HEK293 (cell line): Measurements from ENCODE around the gene OPA1.

ENCODE experiments used
- ELK4 ChIP-seq: IDR thresholded peaks from 2 replicates; pipeline ENCODE4 v1.6.1; 2011; ENCODE audit warnings: mild to moderate bottlenecking, low read depth, low read length, borderline replicate concordance
- KLF16 ChIP-seq: fragments of 450-650 bp; formaldehyde crosslinking; IDR thresholded peaks from 2 replicates; pipeline ENCODE4 v1.5.1; 2017; ENCODE audit warnings: missing biosample characterization, missing genetic modification characterization
- SETDB1 ChIP-seq: IDR thresholded peaks from one replicate; pipeline ENCODE4 v1.6.1; 2017; ENCODE audit warnings: mild to moderate bottlenecking, low read length, moderate library complexity, mixed read lengths; ENCODE audit not compliant: insufficient read length
- ZBTB7A ChIP-seq: fragments of 450-650 bp; formaldehyde crosslinking; IDR thresholded peaks from 2 replicates; pipeline ENCODE4 v1.5.1; 2016; ENCODE audit warnings: low read depth, missing biosample characterization, missing genetic modification characterization
- ZNF140 ChIP-seq: fragments of 450-650 bp; formaldehyde crosslinking; IDR thresholded peaks from 2 replicates; pipeline ENCODE4 v1.5.1; 2016; ENCODE audit warnings: missing biosample characterization, missing genetic modification characterization
- ZNF214 ChIP-seq: fragments of 450-650 bp; formaldehyde crosslinking; IDR thresholded peaks from 2 replicates; pipeline ENCODE4 v1.5.1; 2017; ENCODE audit warnings: missing biosample characterization, mild to moderate bottlenecking, missing genetic modification characterization, borderline replicate concordance
- ZNF548 ChIP-seq: fragments of 450-650 bp; formaldehyde crosslinking; IDR thresholded peaks from 2 replicates; pipeline ENCODE4 v1.5.1; 2016; ENCODE audit warnings: missing biosample characterization, missing genetic modification characterization
- ZNF596 ChIP-seq: fragments of 450-650 bp; IDR thresholded peaks from 2 replicates; pipeline ENCODE4 v1.5.0; 2018; ENCODE audit warnings: missing biosample characterization, mild to moderate bottlenecking, missing genetic modification characterization, moderate library complexity
- ZNF670 ChIP-seq: fragments of 450-650 bp; formaldehyde crosslinking; IDR thresholded peaks from 2 replicates; pipeline ENCODE4 v1.5.1; 2016; ENCODE audit warnings: missing biosample characterization, missing genetic modification characterization, low read depth
- TF ChIP-seq, protein P1 (sequence below): fragments of 450-650 bp; formaldehyde crosslinking; IDR thresholded peaks from 2 replicates; pipeline ENCODE4 v1.5.1; 2016; ENCODE audit warnings: missing biosample characterization, missing genetic modification characterization
- TF ChIP-seq, protein P2 (sequence below): fragments of 450-650 bp; formaldehyde crosslinking; IDR thresholded peaks from 2 replicates; pipeline ENCODE4 v1.5.1; 2016; ENCODE audit warnings: missing biosample characterization, missing genetic modification characterization

DNA sequence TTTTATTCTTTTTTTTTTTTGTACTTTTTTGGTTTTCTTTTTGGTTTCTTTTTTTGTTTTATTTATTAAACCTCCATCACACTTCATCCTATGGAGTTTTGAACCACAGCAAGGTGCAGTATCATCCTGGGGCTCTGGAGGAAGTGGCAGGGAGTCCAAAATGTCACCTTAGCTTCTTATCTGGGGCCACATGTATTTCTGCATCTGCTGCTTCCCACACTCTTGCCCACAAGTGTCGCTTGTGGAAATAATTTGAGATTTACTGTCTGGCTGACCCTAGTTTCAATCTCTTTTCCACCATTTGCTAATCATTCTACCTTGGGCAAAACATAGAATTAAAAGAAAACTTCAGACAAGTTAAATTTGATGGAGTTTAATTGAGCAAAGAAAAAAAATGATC is 6.4 kb downstream of the OPA1 start:
- no peak for TF ChIP-seq KLF16 (tag by site-specific recombination)
- TF ChIP-seq, protein P1, sequence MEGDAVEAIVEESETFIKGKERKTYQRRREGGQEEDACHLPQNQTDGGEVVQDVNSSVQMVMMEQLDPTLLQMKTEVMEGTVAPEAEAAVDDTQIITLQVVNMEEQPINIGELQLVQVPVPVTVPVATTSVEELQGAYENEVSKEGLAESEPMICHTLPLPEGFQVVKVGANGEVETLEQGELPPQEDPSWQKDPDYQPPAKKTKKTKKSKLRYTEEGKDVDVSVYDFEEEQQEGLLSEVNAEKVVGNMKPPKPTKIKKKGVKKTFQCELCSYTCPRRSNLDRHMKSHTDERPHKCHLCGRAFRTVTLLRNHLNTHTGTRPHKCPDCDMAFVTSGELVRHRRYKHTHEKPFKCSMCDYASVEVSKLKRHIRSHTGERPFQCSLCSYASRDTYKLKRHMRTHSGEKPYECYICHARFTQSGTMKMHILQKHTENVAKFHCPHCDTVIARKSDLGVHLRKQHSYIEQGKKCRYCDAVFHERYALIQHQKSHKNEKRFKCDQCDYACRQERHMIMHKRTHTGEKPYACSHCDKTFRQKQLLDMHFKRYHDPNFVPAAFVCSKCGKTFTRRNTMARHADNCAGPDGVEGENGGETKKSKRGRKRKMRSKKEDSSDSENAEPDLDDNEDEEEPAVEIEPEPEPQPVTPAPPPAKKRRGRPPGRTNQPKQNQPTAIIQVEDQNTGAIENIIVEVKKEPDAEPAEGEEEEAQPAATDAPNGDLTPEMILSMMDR (tag by site-specific recombination): no peak
- no peak for TF ChIP-seq ZNF214 (tag by site-specific recombination)
- TF ChIP-seq ZNF596 (tag by site-specific recombination): no peak
- TF ChIP-seq, protein P2, sequence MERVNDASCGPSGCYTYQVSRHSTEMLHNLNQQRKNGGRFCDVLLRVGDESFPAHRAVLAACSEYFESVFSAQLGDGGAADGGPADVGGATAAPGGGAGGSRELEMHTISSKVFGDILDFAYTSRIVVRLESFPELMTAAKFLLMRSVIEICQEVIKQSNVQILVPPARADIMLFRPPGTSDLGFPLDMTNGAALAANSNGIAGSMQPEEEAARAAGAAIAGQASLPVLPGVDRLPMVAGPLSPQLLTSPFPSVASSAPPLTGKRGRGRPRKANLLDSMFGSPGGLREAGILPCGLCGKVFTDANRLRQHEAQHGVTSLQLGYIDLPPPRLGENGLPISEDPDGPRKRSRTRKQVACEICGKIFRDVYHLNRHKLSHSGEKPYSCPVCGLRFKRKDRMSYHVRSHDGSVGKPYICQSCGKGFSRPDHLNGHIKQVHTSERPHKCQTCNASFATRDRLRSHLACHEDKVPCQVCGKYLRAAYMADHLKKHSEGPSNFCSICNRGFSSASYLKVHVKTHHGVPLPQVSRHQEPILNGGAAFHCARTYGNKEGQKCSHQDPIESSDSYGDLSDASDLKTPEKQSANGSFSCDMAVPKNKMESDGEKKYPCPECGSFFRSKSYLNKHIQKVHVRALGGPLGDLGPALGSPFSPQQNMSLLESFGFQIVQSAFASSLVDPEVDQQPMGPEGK (tag by site-specific recombination): no peak
- no peak for TF ChIP-seq SETDB1
- no peak for TF ChIP-seq ZNF548 (tag by site-specific recombination)
- TF ChIP-seq ZNF670: no peak
- TF ChIP-seq ZNF140 (tag by site-specific recombination): no peak
- TF ChIP-seq ELK4: no peak
- TF ChIP-seq ZBTB7A (tag by site-specific recombination): no peak
